ENCODE data around the gene BCAR1.

- TF ChIP-seq TAF1 (CRISPR knock-in tag; IDR thresholded peaks at IDR 0.05) (no peak), EP300 (IDR thresholded peaks at IDR 0.05; ENCODE audit: low read depth in 2 of 2, low read length in 2 of 2) (no peak), EP300 (CRISPR knock-in tag; IDR thresholded peaks at IDR 0.05; ENCODE audit: borderline replicate concordance) (no peak), CBX5 (CRISPR knock-in tag; IDR thresholded peaks at IDR 0.05; ENCODE audit: borderline replicate concordance) (no peak), ZBTB33 (CRISPR knock-in tag; IDR thresholded peaks at IDR 0.05) (no peak), ZNF281 (CRISPR knock-in tag; IDR thresholded peaks at IDR 0.05; ENCODE audit: borderline replicate concordance) (no peak), FOXM1 (CRISPR knock-in tag; IDR thresholded peaks at IDR 0.05) (no peak), CTCF (CRISPR knock-in tag; IDR thresholded peaks at IDR 0.05) (no peak), PRPF4 (IDR thresholded peaks at IDR 0.05; ENCODE audit: low read depth, low read length, poor library complexity, severe bottlenecking) (no peak), EED (CRISPR knock-in tag; IDR thresholded peaks at IDR 0.05) (no peak), ZBTB1 (CRISPR knock-in tag; IDR thresholded peaks at IDR 0.05; ENCODE audit: borderline replicate concordance) (no peak), ZNF20 (CRISPR knock-in tag; IDR thresholded peaks at IDR 0.05) (no peak), BRCA1 (CRISPR knock-in tag; IDR thresholded peaks at IDR 0.05) (no peak)
Measured at GRCh38 chr16:75286389-75286788, 35.0 kb upstream of the BCAR1 start.

All from HepG2 (cell line).